GM23338 (cell line): ENCODE data around the gene CTNS. TPM values are rescaled to one million over a fixed set of nuclear protein-coding genes. Genes with fewer than 3 reads are reported as not detected.

Experiments
- ATAC-seq: fragments of 200-7000 bp; cut with Tn5 transposase; 3 replicates; pipeline ENCODE4 v1.9.1; 2020
- DNase-seq: peaks from one replicate; pipeline ENCODE4 v3.0.0-alpha.2; 2015; ENCODE audit warnings: low spot score
- H2AFZ ChIP-seq: fragments of 200-600 bp; sonication (generic); 2 replicates; pipeline ENCODE4 v1.8.0; 2016; ENCODE audit warnings: antibody characterized with exemption, mild to moderate bottlenecking, moderate library complexity
- H3F3A ChIP-seq: fragments of 200-600 bp; sonication (generic); replicated peaks from 2 replicates; pipeline ENCODE4 v1.8.0; 2017; ENCODE audit warnings: antibody characterized with exemption, mixed run types, low read depth
- H3K27ac ChIP-seq: fragments of 200-600 bp; sonication (generic); 2 replicates; pipeline ENCODE4 v1.6.1; 2016; ENCODE audit warnings: low read depth
- H3K27me3 ChIP-seq: fragments of 200-600 bp; sonication (generic); 2 replicates; pipeline ENCODE4 v1.8.0; 2016; ENCODE audit warnings: mild to moderate bottlenecking, mixed run types, moderate library complexity; ENCODE audit not compliant: insufficient read depth
- H3K36me3 ChIP-seq: fragments of 200-600 bp; sonication (generic); 2 replicates; pipeline ENCODE4 v1.8.0; 2016; ENCODE audit warnings: mild to moderate bottlenecking; ENCODE audit not compliant: insufficient read depth
- H3K4me1 ChIP-seq: fragments of 200-600 bp; sonication (generic); 2 replicates; pipeline ENCODE4 v1.8.0; 2016; ENCODE audit warnings: mild to moderate bottlenecking, moderate library complexity; ENCODE audit not compliant: insufficient read depth
- H3K4me2 ChIP-seq: fragments of 200-600 bp; sonication (generic); 2 replicates; pipeline ENCODE4 v1.7.1; 2017; ENCODE audit warnings: mixed run types
- H3K4me3 ChIP-seq: fragments of 200-600 bp; sonication (generic); 2 replicates; pipeline ENCODE4 v1.6.1; 2016; ENCODE audit warnings: mixed run types
- H3K79me2 ChIP-seq: fragments of 200-600 bp; sonication (generic); replicated peaks from 2 replicates; pipeline ENCODE4 v1.8.0; 2017; ENCODE audit warnings: mild to moderate bottlenecking; ENCODE audit not compliant: insufficient read depth
- H3K9me2 ChIP-seq: fragments of 200-600 bp; sonication (generic); 2 replicates; pipeline ENCODE4 v1.8.0; 2017; ENCODE audit not compliant: insufficient read depth
- H4K20me1 ChIP-seq: fragments of 200-600 bp; sonication (generic); replicated peaks from 2 replicates; pipeline ENCODE4 v1.8.0; 2017; ENCODE audit warnings: mild to moderate bottlenecking; ENCODE audit not compliant: insufficient read depth
- H3K27ac Mint-ChIP-seq: 2 replicates; pipeline ENCODE4 v1.8.0; 2020; ENCODE audit warnings: inconsistent platforms, mild to moderate bottlenecking, moderate library complexity, mixed read lengths
- H3K27me3 Mint-ChIP-seq: 3 replicates; pipeline ENCODE4 v1.8.0; 2022; ENCODE audit warnings: low read depth, mild to moderate bottlenecking, moderate library complexity, mixed read lengths, inconsistent platforms; ENCODE audit not compliant: insufficient read depth, poor library complexity
- H3K36me3 Mint-ChIP-seq: 3 replicates; pipeline ENCODE4 v1.8.0; 2021; ENCODE audit warnings: low read depth, mild to moderate bottlenecking, inconsistent platforms, moderate library complexity, mixed read lengths
- H3K4me1 Mint-ChIP-seq: 3 replicates; pipeline ENCODE4 v1.8.0; 2020; ENCODE audit warnings: mild to moderate bottlenecking, inconsistent platforms, mixed read lengths
- H3K4me3 Mint-ChIP-seq: 3 replicates; pipeline ENCODE4 v1.8.0; 2021; ENCODE audit warnings: moderate library complexity, mild to moderate bottlenecking, inconsistent platforms, mixed read lengths
- H3K9me3 Mint-ChIP-seq: 3 replicates; pipeline ENCODE4 v1.8.0; 2020; ENCODE audit warnings: moderate library complexity, mild to moderate bottlenecking, inconsistent platforms, mixed read lengths
- EZH2phosphoT487 ChIP-seq: fragments of 200-600 bp; sonication (generic); IDR thresholded peaks from one replicate; pipeline ENCODE4 v1.8.1; 2018; ENCODE audit warnings: antibody characterized with exemption; ENCODE audit not compliant: unreplicated experiment
- ZNF462 ChIP-seq: fragments of 250-450 bp; sonication (Bioruptor Pico); IDR thresholded peaks from 2 replicates; pipeline ENCODE4 v1.5.0; 2020; ENCODE audit warnings: mild to moderate bottlenecking, moderate library complexity
- polyA plus RNA-seq: library from polyadenylated mRNA; unstranded; fragments of >200 nt; fragmentation: Nextera tagmentation; extraction: Ambion mirVana; gene quantifications from 2 replicates; pipeline ENCODE4 v1.2.1, GENCODE V29; 2016
- total RNA-seq: library from RNA; depleted of rRNA; stranded (reverse); fragments of >200 nt; shearing (Covaris generic); gene quantifications from 2 replicates; pipeline ENCODE4 v1.2.3, GENCODE V29; 2014
- TF ChIP-seq, protein P1 (sequence below), 2 experiments: fragments of 200-600 bp in 1 of 2; sonication (generic) in 1 of 2; conservative IDR thresholded peaks; 2 replicates each; pipeline versions ENCODE4 v1.5.1 to v1.6.1; 2016 to 2017; ENCODE audit warnings: antibody characterized with exemption in 2 of 2, low read depth in 2 of 2, mild to moderate bottlenecking in 2 of 2, moderate library complexity in 1 of 2

CTNS gene
- total and polyA plus RNA-seq, 2 experiments from 2014 or later: 5.9 to 21.8 TPM

DNA sequence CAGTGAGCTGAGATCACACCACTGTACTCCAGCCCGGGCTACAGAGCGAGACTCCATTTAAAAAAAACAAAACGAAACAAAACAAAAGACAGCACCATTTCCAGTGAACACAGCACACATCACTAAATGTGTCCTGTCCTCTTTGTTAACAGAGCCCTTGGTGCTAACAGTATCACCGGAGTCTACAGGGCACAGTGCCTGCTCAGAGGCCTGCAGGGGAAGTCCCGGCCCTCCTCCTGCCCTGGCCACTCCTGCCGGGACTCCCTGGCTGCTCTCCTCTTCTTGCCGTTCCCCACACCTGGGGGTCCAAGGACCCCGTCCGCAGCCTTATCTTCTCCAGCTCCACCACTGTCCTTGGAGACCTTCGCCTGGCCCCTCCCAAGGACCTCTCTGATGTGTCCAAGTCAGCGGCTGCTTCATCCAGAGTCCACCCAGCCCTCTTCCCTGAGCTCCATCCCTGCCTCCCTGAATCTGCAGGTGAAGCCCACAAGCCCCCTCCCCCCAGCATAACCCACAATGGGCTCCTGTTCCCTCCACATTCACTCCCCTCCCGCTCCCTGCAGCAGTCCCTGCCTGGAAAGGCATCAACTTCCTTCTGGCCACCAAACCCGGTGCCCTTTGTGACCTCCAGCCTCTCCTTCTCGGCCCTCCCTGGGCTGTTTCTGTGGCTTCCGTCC lies 35.9 kb upstream of the CTNS start:
- no peak overlapping the region for H3K27ac Mint-ChIP-seq
- H3K27me3 Mint-ChIP-seq: peaks cover 16% of the 10 kb centered on the region
- Histone ChIP-seq H2AFZ (no peak overlapping the region), H3F3A (no peaks in the 10 kb centered on the region), H3K79me2 (no peaks in the 10 kb centered on the region), H3K4me2 (no peak overlapping the region), H4K20me1 (no peaks in the 10 kb centered on the region; the same call in 1 of the 2 replicates), H3K27ac (no peak overlapping the region), H3K36me3 (no peaks in the 10 kb centered on the region), H3K9me2 (no peaks in the 10 kb centered on the region), H3K4me3 (no peak overlapping the region), H3K4me1 (no peaks in the 10 kb centered on the region), H3K27me3 (no peaks in the 10 kb centered on the region)
- TF ChIP-seq ZNF462 (CRISPR knock-in tag): no peak
- no peak for ATAC-seq
- H3K36me3 Mint-ChIP-seq: peaks cover 5% of the 10 kb centered on the region; the same call in 2 of the 3 replicates
- DNase-seq: no peak
- no peak overlapping the region for H3K4me3 Mint-ChIP-seq
- no peaks in the 10 kb centered on the region for H3K4me1 Mint-ChIP-seq
- no peaks in the 10 kb centered on the region for H3K9me3 Mint-ChIP-seq

DNA sequence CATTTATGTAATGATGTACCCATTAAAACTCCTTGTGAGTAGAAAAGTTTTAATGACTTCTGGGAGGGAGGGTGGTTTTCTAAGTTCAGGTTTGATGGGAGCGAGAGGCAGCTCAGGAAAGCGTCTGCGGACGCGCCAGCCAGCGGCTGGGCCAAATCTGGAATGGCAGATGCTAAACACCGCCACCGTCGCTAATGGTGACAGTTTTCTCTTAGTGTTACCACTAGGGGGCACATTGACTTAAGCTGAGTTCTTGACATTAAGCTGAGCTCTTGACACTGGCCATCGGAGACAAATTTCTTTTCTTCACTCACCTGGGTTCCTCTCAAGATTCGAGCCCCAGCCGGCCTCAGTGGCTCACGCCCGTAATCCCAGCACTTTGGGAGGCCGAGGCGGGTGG lies 34.1 kb upstream of the CTNS start:
- Mint-ChIP-seq H3K36me3 (peaks cover 8% of the 10 kb centered on the region), H3K4me1 (no peaks in the 10 kb centered on the region), H3K4me3 (no peak overlapping the region), H3K27me3 (peaks cover 15% of the 10 kb centered on the region), H3K9me3 (no peaks in the 10 kb centered on the region), H3K27ac (peak overlapping the region; percentile 6; the same call in 1 of the 2 replicates)
- ATAC-seq: peak; percentile 87
- Histone ChIP-seq H3K27ac (no peak overlapping the region), H3K27me3 (no peaks in the 10 kb centered on the region), H3K9me2 (no peaks in the 10 kb centered on the region), H3K4me2 (no peak overlapping the region), H3K4me1 (no peaks in the 10 kb centered on the region), H3K79me2 (no peaks in the 10 kb centered on the region), H3K4me3 (no peak overlapping the region), H3F3A (no peaks in the 10 kb centered on the region), H3K36me3 (no peaks in the 10 kb centered on the region), H4K20me1 (no peaks in the 10 kb centered on the region), H2AFZ (no peak overlapping the region)
- no peak for TF ChIP-seq EZH2phosphoT487
- TF ChIP-seq, protein P1, sequence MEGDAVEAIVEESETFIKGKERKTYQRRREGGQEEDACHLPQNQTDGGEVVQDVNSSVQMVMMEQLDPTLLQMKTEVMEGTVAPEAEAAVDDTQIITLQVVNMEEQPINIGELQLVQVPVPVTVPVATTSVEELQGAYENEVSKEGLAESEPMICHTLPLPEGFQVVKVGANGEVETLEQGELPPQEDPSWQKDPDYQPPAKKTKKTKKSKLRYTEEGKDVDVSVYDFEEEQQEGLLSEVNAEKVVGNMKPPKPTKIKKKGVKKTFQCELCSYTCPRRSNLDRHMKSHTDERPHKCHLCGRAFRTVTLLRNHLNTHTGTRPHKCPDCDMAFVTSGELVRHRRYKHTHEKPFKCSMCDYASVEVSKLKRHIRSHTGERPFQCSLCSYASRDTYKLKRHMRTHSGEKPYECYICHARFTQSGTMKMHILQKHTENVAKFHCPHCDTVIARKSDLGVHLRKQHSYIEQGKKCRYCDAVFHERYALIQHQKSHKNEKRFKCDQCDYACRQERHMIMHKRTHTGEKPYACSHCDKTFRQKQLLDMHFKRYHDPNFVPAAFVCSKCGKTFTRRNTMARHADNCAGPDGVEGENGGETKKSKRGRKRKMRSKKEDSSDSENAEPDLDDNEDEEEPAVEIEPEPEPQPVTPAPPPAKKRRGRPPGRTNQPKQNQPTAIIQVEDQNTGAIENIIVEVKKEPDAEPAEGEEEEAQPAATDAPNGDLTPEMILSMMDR (conservative IDR thresholded peaks at IDR 0.05; ENCODE audit: low read depth in 2 of 2): peak; percentile 63 to 84
- DNase-seq: peak; percentile 94
